ENCODE measurements around the gene GGCX. TPM values are rescaled to one million over a fixed set of nuclear protein-coding genes. Genes with fewer than 3 reads are reported as not detected.

The GGCX gene
- total RNA-seq, 2 donors from 2014 or later = 74.5 to 89.5 TPM

DNA sequence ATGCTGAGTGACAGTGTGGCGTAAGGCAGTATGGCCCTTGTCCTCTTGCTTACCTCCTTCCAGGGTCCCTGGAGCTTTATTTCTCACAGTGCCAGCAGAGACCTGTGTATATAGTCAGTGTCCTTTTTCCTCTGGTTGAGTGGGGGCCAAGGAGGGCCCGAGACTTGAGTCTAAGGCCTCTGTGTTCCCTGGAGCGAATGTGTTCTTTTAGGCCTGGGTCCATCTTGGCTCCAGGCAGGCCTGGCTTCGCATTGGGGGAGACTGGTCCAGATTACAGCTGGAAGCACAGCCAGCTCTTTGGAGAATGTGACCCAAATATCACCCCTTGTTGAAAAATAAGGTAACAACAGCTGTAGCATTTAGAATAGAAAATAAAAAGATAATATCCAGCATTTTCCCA, 27.9 kb upstream of the GGCX start:
- H3K9me3 ChIP-seq (ENCODE audit: control insufficient read depth, low read length) = no peaks in the 10 kb centered on the region
- H3K36me3 ChIP-seq (ENCODE audit: control insufficient read depth, insufficient read depth, low read length) = peaks cover 7% of the 10 kb centered on the region
- 90 to 96% methylated on average over 3 to 4 of the region's 4 CpGs for WGBS, 2 experiments (ENCODE audit: insufficient coverage in 1 of 2, insufficient read length in 1 of 2)
- H3K4me3 ChIP-seq (ENCODE audit: low read length) = no peak overlapping the region
- no peak for DNase-seq
- no peaks in the 10 kb centered on the region for H3K9me3 Mint-ChIP-seq
- H3K4me3 Mint-ChIP-seq = no peak overlapping the region
- no peak overlapping the region for H3K27ac ChIP-seq (ENCODE audit: low read depth, low read length)
- no peak overlapping the region for H3K27ac Mint-ChIP-seq
- H3K36me3 Mint-ChIP-seq (ENCODE audit: low read depth) = no peaks in the 10 kb centered on the region
- H3K9ac ChIP-seq (ENCODE audit: extremely low read depth, low read length, poor library complexity, severe bottlenecking) = no peak overlapping the region
- peaks cover 23% of the 10 kb centered on the region for H3K4me1 Mint-ChIP-seq
- TF ChIP-seq, protein P1, sequence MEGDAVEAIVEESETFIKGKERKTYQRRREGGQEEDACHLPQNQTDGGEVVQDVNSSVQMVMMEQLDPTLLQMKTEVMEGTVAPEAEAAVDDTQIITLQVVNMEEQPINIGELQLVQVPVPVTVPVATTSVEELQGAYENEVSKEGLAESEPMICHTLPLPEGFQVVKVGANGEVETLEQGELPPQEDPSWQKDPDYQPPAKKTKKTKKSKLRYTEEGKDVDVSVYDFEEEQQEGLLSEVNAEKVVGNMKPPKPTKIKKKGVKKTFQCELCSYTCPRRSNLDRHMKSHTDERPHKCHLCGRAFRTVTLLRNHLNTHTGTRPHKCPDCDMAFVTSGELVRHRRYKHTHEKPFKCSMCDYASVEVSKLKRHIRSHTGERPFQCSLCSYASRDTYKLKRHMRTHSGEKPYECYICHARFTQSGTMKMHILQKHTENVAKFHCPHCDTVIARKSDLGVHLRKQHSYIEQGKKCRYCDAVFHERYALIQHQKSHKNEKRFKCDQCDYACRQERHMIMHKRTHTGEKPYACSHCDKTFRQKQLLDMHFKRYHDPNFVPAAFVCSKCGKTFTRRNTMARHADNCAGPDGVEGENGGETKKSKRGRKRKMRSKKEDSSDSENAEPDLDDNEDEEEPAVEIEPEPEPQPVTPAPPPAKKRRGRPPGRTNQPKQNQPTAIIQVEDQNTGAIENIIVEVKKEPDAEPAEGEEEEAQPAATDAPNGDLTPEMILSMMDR (conservative IDR thresholded peaks at IDR 0.05) = no peak
- peaks cover 3% of the 10 kb centered on the region for H3K4me1 ChIP-seq (ENCODE audit: control insufficient read depth, insufficient read depth, low read length)
- no peaks in the 10 kb centered on the region for H3K27me3 ChIP-seq (ENCODE audit: control insufficient read depth, insufficient read depth, low read length, poor library complexity, severe bottlenecking)
- H3K27me3 Mint-ChIP-seq (ENCODE audit: insufficient read depth) = no peaks in the 10 kb centered on the region

DNA sequence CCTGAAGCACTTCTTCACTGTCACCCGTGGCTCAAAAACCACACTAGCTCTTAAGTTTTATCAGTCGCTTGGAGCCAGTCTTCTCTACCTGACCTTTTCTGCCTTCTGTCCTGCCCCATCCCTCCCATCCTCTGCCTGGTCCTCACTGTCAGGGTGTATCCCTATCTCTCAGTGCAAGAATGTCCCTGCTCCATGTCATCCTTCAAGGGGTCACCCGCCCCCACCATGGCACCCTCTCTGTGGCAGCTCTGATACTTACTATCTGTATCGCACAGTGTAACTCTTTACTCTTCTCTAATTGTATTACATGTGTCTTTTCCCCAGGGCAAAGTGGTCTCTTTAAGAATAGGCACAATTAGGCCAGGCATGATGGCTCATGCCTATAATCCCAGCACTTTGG, 27.4 kb upstream of the GGCX start:
- Histone ChIP-seq H3K4me1 (ENCODE audit: control insufficient read depth, insufficient read depth, low read length) (peaks cover 3% of the 10 kb centered on the region), H3K27ac (ENCODE audit: low read depth, low read length) (no peak overlapping the region), H3K4me3 (ENCODE audit: low read length) (no peak overlapping the region), H3K27me3 (ENCODE audit: control insufficient read depth, insufficient read depth, low read length, poor library complexity, severe bottlenecking) (no peaks in the 10 kb centered on the region), H3K9ac (ENCODE audit: extremely low read depth, low read length, poor library complexity, severe bottlenecking) (no peak overlapping the region), H3K36me3 (ENCODE audit: control insufficient read depth, insufficient read depth, low read length) (peaks cover 12% of the 10 kb centered on the region), H3K9me3 (ENCODE audit: control insufficient read depth, low read length) (no peaks in the 10 kb centered on the region)
- 87 to 100% methylated on average over 2 to 4 of the region's 4 CpGs for WGBS, 2 experiments (ENCODE audit: insufficient coverage in 1 of 2, insufficient read length in 1 of 2)
- Mint-ChIP-seq H3K36me3 (ENCODE audit: low read depth) (peaks cover 4% of the 10 kb centered on the region), H3K4me1 (peaks cover 22% of the 10 kb centered on the region), H3K9me3 (no peaks in the 10 kb centered on the region), H3K4me3 (no peak overlapping the region), H3K27me3 (ENCODE audit: insufficient read depth) (peaks cover under 1% of the 10 kb centered on the region), H3K27ac (no peak overlapping the region)
- TF ChIP-seq, protein P1 (conservative IDR thresholded peaks at IDR 0.05) = no peak
- no peak for DNase-seq

DNA sequence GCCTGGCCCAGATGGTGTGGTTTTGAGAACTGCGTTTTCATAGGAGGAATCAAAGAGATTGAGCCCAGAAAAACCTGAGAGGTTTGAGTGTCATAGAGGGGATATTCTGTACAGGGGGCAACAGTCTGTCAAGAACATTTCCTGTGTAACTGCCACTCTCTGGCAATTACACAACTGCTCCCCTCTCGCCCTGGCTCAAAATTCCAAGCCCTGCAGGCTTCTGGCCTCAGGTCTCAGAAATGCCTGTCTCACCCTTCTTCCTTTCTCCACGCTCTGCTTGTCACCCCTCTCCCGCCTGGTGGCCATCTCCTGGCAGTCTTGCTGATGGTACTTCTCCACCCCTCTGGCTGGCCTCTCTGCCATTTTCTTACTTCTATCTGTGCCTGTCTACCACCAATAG, 26.9 kb upstream of the GGCX start:
- Histone ChIP-seq H3K9me3 (ENCODE audit: control insufficient read depth, low read length) (no peaks in the 10 kb centered on the region), H3K36me3 (ENCODE audit: control insufficient read depth, insufficient read depth, low read length) (peaks cover 15% of the 10 kb centered on the region), H3K27me3 (ENCODE audit: control insufficient read depth, insufficient read depth, low read length, poor library complexity, severe bottlenecking) (no peaks in the 10 kb centered on the region), H3K9ac (ENCODE audit: extremely low read depth, low read length, poor library complexity, severe bottlenecking) (no peak overlapping the region), H3K27ac (ENCODE audit: low read depth, low read length) (no peak overlapping the region), H3K4me3 (ENCODE audit: low read length) (no peak overlapping the region), H3K4me1 (ENCODE audit: control insufficient read depth, insufficient read depth, low read length) (peaks cover 3% of the 10 kb centered on the region)
- Mint-ChIP-seq H3K36me3 (ENCODE audit: low read depth) (peaks cover 8% of the 10 kb centered on the region), H3K4me3 (no peak overlapping the region), H3K27ac (no peak overlapping the region), H3K9me3 (no peaks in the 10 kb centered on the region), H3K27me3 (ENCODE audit: insufficient read depth) (peaks cover 2% of the 10 kb centered on the region), H3K4me1 (peaks cover 22% of the 10 kb centered on the region)
- TF ChIP-seq, protein P1 (conservative IDR thresholded peaks at IDR 0.05) = no peak
- 78 to 87% methylated on average over 3 to 4 of the region's 4 CpGs for WGBS, 2 experiments (ENCODE audit: insufficient coverage in 1 of 2, insufficient read length in 1 of 2)
- no peak for DNase-seq
